ENCODE data around the gene STAT3. TPM values are rescaled to one million over a fixed set of nuclear protein-coding genes. Genes with fewer than 3 reads are reported as not detected.

Gene STAT3
- total RNA-seq, 1 donor from 2014 or later = 241 TPM

GRCh38 chr17:42287977-42288802, 100.1 kb downstream of the STAT3 start, which contains the start of gene STAT5A:
TSS of gene STAT5A (plus strand) at chr17:42288498. CDS start at chr17:42289412, 914 bp downstream.
- H3K4me3 Mint-ChIP-seq = peak within 1 kb of the TSS; percentile 98
- H3K27me3 Mint-ChIP-seq (ENCODE audit: insufficient read depth) = no peaks in the 10 kb centered on the region
- H3K9me3 Mint-ChIP-seq = no peaks in the 10 kb centered on the region
- peaks cover 35% of the 10 kb centered on the region for H3K36me3 Mint-ChIP-seq (ENCODE audit: low read depth)
- intact Hi-C loops (cut with micrococcal nuclease) = loop anchor here (1.0 to 10.0 kb wide), 6 partner anchors 38 to 677 kb away; partner anchors contain the start of genes AARSD1, ACLY, ATP6V0A1 and HCRT
- peak within 1 kb of the TSS; percentile 93 for H3K27ac Mint-ChIP-seq
- DNase-seq (ENCODE audit: low spot score) = peak; percentile 77
- H3K4me1 Mint-ChIP-seq (ENCODE audit: low read depth) = peaks cover 68% of the 10 kb centered on the region

- peaks cover 71% of the 10 kb centered on the region for H3K4me1 Mint-ChIP-seq (ENCODE audit: low read depth)
- no peaks in the 10 kb centered on the region for H3K27me3 Mint-ChIP-seq (ENCODE audit: insufficient read depth)
- intact Hi-C loops (cut with micrococcal nuclease) = loop anchor here (5.0 to 10.0 kb wide), 2 partner anchors 370 to 677 kb away; partner anchors contain the start of genes AARSD1 and ACLY
- H3K36me3 Mint-ChIP-seq (ENCODE audit: low read depth) = peaks cover 35% of the 10 kb centered on the region
- peak overlapping the region; percentile 93 for H3K27ac Mint-ChIP-seq
- H3K4me3 Mint-ChIP-seq = peak overlapping the region; percentile 98
- DNase-seq (ENCODE audit: low spot score) = no peak
- H3K9me3 Mint-ChIP-seq = no peaks in the 10 kb centered on the region
Observed at GRCh38 chr17:42287305-42287976, 100.8 kb downstream of the STAT3 start.

GRCh38 chr17:42286411-42287221, 101.6 kb downstream of the STAT3 start:
- H3K4me3 Mint-ChIP-seq = peak overlapping the region; percentile 98
- H3K27ac Mint-ChIP-seq = peak overlapping the region; percentile 93
- intact Hi-C loops (cut with micrococcal nuclease) = loop anchor here (5.0 to 10.0 kb wide), 2 partner anchors 369 to 678 kb away; partner anchors contain the start of genes AARSD1 and ACLY
- H3K27me3 Mint-ChIP-seq (ENCODE audit: insufficient read depth) = no peaks in the 10 kb centered on the region
- no peaks in the 10 kb centered on the region for H3K9me3 Mint-ChIP-seq
- H3K36me3 Mint-ChIP-seq (ENCODE audit: low read depth) = peaks cover 31% of the 10 kb centered on the region
- no peak for DNase-seq (ENCODE audit: low spot score)
- peaks cover 67% of the 10 kb centered on the region for H3K4me1 Mint-ChIP-seq (ENCODE audit: low read depth)

- Mint-ChIP-seq H3K4me3 (peak overlapping the region; percentile 98), H3K27me3 (ENCODE audit: insufficient read depth) (no peaks in the 10 kb centered on the region), H3K4me1 (ENCODE audit: low read depth) (peaks cover 56% of the 10 kb centered on the region), H3K9me3 (no peaks in the 10 kb centered on the region), H3K27ac (peak overlapping the region; percentile 55), H3K36me3 (ENCODE audit: low read depth) (peaks cover 26% of the 10 kb centered on the region)
- DNase-seq (ENCODE audit: low spot score) = no peak
- intact Hi-C loops (cut with micrococcal nuclease) = loop anchor here (5.0 to 10.0 kb wide), 2 partner anchors 368 to 679 kb away; partner anchors contain the start of genes AARSD1 and ACLY
Observed at GRCh38 chr17:42285346-42286050, 102.7 kb downstream of the STAT3 start.

- H3K4me3 Mint-ChIP-seq = no peak overlapping the region
- H3K4me1 Mint-ChIP-seq (ENCODE audit: low read depth) = peaks cover 47% of the 10 kb centered on the region
- H3K27ac Mint-ChIP-seq = no peak overlapping the region
- intact Hi-C loops (cut with micrococcal nuclease) = loop anchor here (10.0 kb wide), 1 partner anchor 680 kb away; the partner anchor contains the start of gene AARSD1
- no peaks in the 10 kb centered on the region for H3K9me3 Mint-ChIP-seq
- no peak for DNase-seq (ENCODE audit: low spot score)
- H3K27me3 Mint-ChIP-seq (ENCODE audit: insufficient read depth) = no peaks in the 10 kb centered on the region
- peaks cover 21% of the 10 kb centered on the region for H3K36me3 Mint-ChIP-seq (ENCODE audit: low read depth)
Observed at GRCh38 chr17:42284566-42284965, 103.7 kb downstream of the STAT3 start.

GRCh38 chr17:42284024-42284369, 104.2 kb downstream of the STAT3 start:
- intact Hi-C loops (cut with micrococcal nuclease) = loop anchor here (10.0 kb wide), 1 partner anchor 681 kb away; the partner anchor contains the start of gene AARSD1
- Mint-ChIP-seq H3K4me1 (ENCODE audit: low read depth) (peaks cover 43% of the 10 kb centered on the region), H3K36me3 (ENCODE audit: low read depth) (peaks cover 18% of the 10 kb centered on the region), H3K27ac (no peak overlapping the region), H3K4me3 (no peak overlapping the region), H3K9me3 (no peaks in the 10 kb centered on the region), H3K27me3 (ENCODE audit: insufficient read depth) (no peaks in the 10 kb centered on the region)
- no peak for DNase-seq (ENCODE audit: low spot score)

- Mint-ChIP-seq H3K4me1 (ENCODE audit: low read depth) (peaks cover 43% of the 10 kb centered on the region), H3K4me3 (no peak overlapping the region), H3K27ac (no peak overlapping the region), H3K27me3 (ENCODE audit: insufficient read depth) (no peaks in the 10 kb centered on the region), H3K36me3 (ENCODE audit: low read depth) (peaks cover 17% of the 10 kb centered on the region), H3K9me3 (no peaks in the 10 kb centered on the region)
- intact Hi-C loops (cut with micrococcal nuclease) = loop anchor here (10.0 kb wide), 1 partner anchor 681 kb away; the partner anchor contains the start of gene AARSD1
- no peak for DNase-seq (ENCODE audit: low spot score)
Observed at GRCh38 chr17:42283241-42284023, 104.8 kb downstream of the STAT3 start.

GRCh38 chr17:42282478-42283080, 105.7 kb downstream of the STAT3 start:
- H3K27ac Mint-ChIP-seq = peak overlapping the region; percentile 35
- H3K27me3 Mint-ChIP-seq (ENCODE audit: insufficient read depth) = no peaks in the 10 kb centered on the region
- peaks cover 18% of the 10 kb centered on the region for H3K36me3 Mint-ChIP-seq (ENCODE audit: low read depth)
- H3K9me3 Mint-ChIP-seq = no peaks in the 10 kb centered on the region
- H3K4me3 Mint-ChIP-seq = no peak overlapping the region
- intact Hi-C loops (cut with micrococcal nuclease) = loop anchor here (10.0 kb wide), 1 partner anchor 682 kb away; the partner anchor contains the start of gene AARSD1
- peaks cover 46% of the 10 kb centered on the region for H3K4me1 Mint-ChIP-seq (ENCODE audit: low read depth)
- no peak for DNase-seq (ENCODE audit: low spot score)

GRCh38 chr17:42281571-42282096, 106.6 kb downstream of the STAT3 start:
- Mint-ChIP-seq H3K4me3 (no peak overlapping the region), H3K36me3 (ENCODE audit: low read depth) (peaks cover 19% of the 10 kb centered on the region), H3K9me3 (no peaks in the 10 kb centered on the region), H3K4me1 (ENCODE audit: low read depth) (peaks cover 44% of the 10 kb centered on the region), H3K27ac (no peak overlapping the region), H3K27me3 (ENCODE audit: insufficient read depth) (no peaks in the 10 kb centered on the region)
- intact Hi-C loops (cut with micrococcal nuclease) = loop anchor here (10.0 kb wide), 1 partner anchor 683 kb away; the partner anchor contains the start of gene AARSD1
- DNase-seq (ENCODE audit: low spot score) = no peak

- DNase-seq (ENCODE audit: low spot score) = no peak
- Mint-ChIP-seq H3K4me1 (ENCODE audit: low read depth) (peaks cover 32% of the 10 kb centered on the region), H3K27me3 (ENCODE audit: insufficient read depth) (no peaks in the 10 kb centered on the region), H3K4me3 (no peak overlapping the region), H3K9me3 (no peaks in the 10 kb centered on the region), H3K36me3 (ENCODE audit: low read depth) (peaks cover 22% of the 10 kb centered on the region), H3K27ac (peak overlapping the region; percentile 34)
- intact Hi-C loops (cut with micrococcal nuclease) = loop anchor here (10.0 kb wide), 1 partner anchor 685 kb away; the partner anchor contains the start of gene AARSD1
Observed at GRCh38 chr17:42279776-42280630, 108.2 kb downstream of the STAT3 start.
